Suppressor macrophage treated with lipopolysaccharide for 4 hours (primary cell): ENCODE data around the gene TRERF1.
"Not testable (repeated sequence)": the region's sequence is repeated elsewhere in the genome, so short reads cannot be mapped to it uniquely, and the experiment has no call there.

Source experiments
- DNase-seq: peaks from one replicate; pipeline ENCODE4 v3.0.0-alpha.2; 2020

Gene TRERF1

DNA sequence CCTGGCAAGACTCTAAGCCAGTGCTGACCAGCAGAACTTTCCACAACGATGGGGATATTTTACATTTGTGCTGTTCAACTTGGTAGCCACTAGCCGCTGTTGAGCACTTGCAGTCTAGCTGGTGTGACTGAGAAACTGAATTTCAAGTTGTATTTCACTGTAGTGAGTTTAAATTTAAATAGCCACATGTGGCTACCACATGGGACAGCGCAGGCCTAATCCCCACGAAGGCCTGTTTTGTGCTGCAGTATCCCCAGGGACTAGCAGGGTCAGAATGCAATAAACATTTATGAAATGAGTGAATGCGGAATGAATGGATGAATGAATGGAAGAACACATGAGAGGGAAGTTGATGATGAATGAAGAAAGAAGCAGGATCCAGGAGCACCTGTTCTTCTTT is 115.8 kb downstream of the TRERF1 start:
- no peak for DNase-seq

GRCh38 chr6:42334870-42335269 is 116.9 kb downstream of the TRERF1 start:
- DNase-seq, result no peak

GRCh38 chr6:42333612-42334011 is 118.1 kb downstream of the TRERF1 start:
- DNase-seq, result peak; percentile 71

- peak; percentile 52 for DNase-seq
Measured at GRCh38 chr6:42332916-42333315, 118.8 kb downstream of the TRERF1 start.

GRCh38 chr6:42331019-42331418 is 120.7 kb downstream of the TRERF1 start:
- no peak for DNase-seq

DNA sequence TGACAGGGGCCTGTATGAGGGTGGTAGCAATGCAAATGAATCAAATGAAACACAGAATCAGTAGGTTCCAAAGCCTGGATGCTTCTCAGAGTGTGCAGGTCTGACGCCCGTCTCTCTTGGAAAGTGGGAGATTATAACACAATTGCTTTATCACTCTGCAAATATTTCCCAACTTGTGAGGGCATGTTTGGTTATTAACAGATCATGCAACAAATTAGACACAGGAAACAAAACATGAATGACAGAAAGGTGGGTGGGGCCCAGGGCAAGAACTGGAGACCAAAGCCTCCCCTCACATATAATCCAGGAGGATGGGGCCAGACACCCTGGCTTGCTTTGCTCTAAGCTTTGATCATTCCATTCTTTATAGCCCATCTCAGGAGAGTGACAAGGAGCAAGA is 125.5 kb downstream of the TRERF1 start:
- DNase-seq, result no peak

GRCh38 chr6:42324656-42325324 is 126.9 kb downstream of the TRERF1 start:
- not testable (repeated sequence) for DNase-seq

DNA sequence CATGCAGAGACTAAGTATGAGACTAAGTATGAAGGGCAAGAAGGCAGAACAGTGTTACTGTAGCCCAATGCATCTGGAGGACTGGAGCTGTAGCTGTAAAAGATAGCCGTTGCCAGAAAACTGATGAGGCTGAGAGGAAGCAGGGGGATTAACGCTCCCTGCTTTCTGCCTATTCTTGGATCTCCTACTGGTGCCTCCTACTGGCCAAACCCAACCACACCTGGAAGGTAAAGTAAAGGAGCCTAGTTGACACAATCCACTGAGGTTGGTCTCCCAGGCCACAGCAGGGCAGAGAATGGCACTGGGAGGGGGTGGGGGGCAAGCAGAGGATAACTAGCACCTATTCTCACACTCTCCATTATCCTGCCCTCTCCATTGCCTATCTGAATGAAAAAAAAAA is 129.1 kb downstream of the TRERF1 start:
- no peak for DNase-seq

GRCh38 chr6:42321976-42322375 is 129.8 kb downstream of the TRERF1 start:
- no peak for DNase-seq

DNA sequence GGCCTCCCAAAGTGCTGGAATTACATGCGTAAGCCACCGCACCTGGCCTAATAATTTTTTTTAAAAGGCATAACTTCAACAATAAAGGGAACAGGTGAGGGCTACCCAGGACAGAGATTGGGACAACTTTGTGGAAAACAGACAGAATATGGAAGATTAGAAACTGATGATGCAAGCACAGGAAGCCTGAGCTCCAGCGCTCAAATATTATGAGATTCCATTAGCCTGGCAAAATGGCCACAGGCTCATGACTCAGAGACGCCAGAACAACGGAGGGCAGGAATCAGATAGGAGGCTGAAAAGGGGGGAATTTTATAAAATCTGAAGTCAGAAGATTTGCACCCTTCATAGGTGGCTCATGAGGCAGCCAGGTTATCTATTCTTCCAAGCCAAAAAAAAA is 131.0 kb downstream of the TRERF1 start:
- DNase-seq, result no peak

- no peak for DNase-seq
Measured at GRCh38 chr6:42318480-42318879, 133.2 kb downstream of the TRERF1 start.

- no peak for DNase-seq
Measured at GRCh38 chr6:42316981-42317380, 134.7 kb downstream of the TRERF1 start.

GRCh38 chr6:42315991-42316970 is 135.4 kb downstream of the TRERF1 start:
- DNase-seq, result peak; percentile 80

DNA sequence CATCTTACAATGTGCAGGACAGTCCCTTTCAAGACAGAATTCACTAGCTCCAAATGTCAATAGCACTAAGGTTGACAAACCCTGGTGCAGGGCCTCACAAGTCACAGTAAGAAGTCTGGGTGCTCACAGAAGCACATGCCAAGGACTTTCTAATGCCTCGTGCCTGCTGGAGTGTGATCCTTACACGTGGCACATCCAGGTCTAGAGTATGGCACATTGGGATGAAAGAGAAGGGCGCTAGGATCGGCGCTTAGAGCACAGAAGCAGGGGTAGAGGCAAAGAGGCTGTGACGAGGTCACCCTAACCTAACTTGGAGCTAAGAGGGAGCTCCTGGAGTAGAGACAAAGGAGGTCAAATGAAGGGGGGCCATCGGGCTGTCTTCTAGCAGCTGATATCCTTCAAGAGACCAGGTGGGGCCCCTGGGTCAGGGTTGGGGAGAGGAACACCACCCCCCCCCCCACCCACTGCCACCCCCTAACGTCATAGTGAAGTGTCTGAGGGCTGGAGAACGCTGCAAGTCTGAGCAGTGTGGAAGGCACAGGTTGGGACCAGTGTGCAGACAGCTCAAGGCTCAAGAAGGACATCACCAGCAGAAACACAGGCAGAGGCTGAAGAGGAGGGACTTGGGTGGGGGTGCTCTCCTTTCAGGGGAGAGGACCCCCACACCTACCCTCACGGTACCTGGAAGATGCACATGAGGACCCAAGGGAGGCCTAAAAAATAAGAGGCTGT is 136.3 kb downstream of the TRERF1 start:
- DNase-seq, result no peak

DNA sequence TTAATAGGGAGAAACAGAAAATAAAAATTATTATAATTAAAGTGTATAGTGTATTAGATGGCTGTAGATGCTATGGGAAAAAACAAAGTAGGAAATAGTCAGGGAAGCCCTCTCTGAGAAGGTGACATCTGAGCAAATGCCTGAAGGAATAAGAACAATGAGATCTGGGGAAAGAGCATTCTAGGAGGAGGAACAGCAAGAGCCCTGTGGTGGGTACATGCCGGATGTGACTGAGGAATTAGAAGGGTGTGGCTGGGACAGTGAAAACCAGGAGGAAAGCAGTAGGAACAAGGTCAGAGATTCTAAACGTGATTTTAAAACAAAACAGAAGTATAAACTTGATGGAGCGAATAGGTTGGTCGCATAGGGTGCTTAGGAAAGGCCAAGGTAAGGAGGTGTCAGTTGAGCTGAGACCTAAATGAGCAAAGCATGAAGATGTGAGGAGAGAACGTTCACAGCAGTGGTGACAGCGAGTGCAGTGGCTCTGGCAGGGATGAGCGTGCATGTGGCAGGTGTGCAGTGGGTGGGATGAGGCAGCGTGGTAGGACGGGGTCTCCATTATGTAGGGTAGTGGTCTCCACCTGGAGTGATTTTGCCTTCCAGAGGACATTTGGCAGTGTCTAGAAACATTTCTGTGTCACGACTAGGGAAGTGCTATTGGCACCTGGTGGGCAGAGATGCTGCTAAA is 137.0 kb downstream of the TRERF1 start:
- no peak for DNase-seq

DNA sequence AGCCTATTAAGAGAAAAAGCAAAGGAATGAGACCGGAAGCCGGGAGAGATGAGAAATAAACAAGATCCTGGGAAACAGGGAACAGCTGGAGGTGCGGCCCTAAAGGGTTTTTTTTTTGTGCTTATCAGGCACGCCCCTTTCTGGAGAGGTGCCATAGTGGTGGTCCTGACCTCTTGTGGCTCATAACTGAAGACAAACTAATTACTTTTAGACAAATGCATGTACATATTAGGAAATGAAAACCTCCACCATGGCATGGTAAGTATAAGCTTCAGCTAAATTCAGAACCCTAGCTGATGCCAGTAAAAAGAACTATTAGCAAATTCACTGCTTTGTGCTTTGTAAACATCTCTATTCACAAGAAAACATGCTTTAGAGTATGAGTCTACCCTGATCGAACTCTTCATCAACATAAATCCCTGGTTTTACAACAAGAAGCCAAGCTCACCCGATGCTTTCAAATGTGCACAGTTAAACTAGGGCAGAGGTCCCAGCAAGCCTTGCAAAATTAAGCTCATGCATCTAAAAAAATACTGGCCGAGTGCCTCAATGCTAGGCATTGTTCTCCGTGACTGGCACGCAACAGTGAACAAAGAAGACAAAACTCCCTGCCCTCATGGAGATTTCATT is 137.7 kb downstream of the TRERF1 start:
- no peak for DNase-seq

GRCh38 chr6:42313038-42313437 is 138.7 kb downstream of the TRERF1 start:
- DNase-seq, result peak; percentile 30

DNA sequence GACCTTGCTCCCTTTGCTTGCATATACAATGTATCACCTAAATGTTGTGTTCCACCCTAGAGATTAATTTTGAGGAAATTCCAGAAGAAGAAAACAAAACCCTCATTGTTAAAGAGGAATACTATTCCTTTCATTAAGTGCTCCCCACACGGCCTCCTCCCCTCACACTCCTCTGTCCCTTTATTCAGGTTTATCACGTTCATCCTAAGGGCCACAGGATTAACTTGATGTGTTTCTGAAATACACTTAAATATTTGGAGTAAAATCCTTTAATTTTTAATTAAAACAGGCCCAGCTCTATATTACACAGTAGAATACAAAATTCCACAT is 144.6 kb downstream of the TRERF1 start:
- no peak for DNase-seq

DNA sequence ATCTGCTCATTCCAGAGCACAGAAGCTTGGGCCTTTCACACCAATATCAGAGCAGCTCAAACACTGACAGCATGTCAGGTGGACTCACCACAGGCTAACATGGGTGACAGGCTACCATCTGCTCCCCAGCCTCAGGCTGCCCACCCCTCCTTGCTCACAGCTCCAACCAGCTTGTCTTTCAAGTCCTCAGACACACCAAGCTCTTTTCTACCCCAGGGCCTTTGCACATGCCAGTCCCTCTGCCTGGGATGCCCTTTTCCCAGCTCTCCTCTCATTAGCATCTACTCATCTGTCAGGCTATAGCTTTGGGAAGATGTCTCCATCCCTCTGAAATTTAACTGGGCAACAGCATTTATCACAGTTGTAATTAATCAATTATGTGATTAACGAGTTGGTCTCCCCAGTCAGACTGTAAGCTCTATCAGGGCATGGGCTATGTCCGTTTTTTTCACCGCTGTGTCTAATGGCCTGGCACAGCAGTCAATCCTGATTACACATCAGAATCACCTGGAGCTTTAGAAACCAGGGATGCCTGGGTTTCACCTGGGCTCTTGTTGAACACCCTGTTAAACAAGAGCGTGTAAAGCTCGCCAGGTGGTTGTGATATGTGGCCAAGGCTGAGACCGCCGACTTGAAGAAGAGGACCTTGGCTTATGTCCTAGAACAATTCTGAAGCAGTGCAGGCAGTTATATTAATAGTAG is 145.1 kb downstream of the TRERF1 start:
- DNase-seq, result no peak

- no peak for DNase-seq
Measured at GRCh38 chr6:42304053-42304712, 147.5 kb downstream of the TRERF1 start.

DNA sequence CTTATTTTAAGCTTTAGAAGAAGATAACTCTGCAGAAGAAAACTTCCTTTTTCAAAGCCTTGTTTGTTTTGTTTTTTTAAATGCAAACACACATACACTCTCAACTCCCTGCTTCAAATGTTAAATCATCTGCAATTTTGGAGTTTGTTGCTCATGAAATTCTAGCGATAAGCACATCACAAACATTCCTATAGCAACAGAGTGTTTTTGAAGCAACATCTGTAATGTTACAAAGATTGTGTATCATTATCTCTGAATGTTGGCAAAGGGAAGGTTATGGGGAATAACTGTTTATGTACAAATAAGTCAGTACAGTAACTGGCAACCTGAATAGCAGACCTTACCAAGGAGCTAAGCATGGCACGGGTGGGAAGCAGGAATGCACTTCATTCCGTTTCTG is 149.3 kb downstream of the TRERF1 start:
- DNase-seq, result no peak
